Mesendoderm (in vitro differentiated cells): ENCODE results near the gene SETX.

Experiments
- DNase-seq: peaks from one replicate; pipeline ENCODE4 v3.0.0; 2013
- H2AK5ac ChIP-seq: 2 replicates; pipeline ENCODE4 v1.6.1; 2013; ENCODE audit warnings: low read length, inconsistent platforms
- H2BK120ac ChIP-seq: 2 replicates; pipeline ENCODE4 v1.6.1; 2013; ENCODE audit warnings: low read depth, mild to moderate bottlenecking, low read length, moderate library complexity, mixed read lengths
- H2BK15ac ChIP-seq: replicated peaks from 2 replicates; pipeline ENCODE4 v1.6.1; 2013; ENCODE audit warnings: low read depth, mild to moderate bottlenecking, moderate library complexity
- H2BK5ac ChIP-seq: 2 replicates; pipeline ENCODE4 v1.6.1; 2013; ENCODE audit warnings: low read length, inconsistent platforms
- H3K18ac ChIP-seq: 2 replicates; pipeline ENCODE4 v1.6.1; 2013; ENCODE audit warnings: mild to moderate bottlenecking, low read length, mixed read lengths
- H3K23ac ChIP-seq: one replicate; pipeline ENCODE4 v1.6.1; 2013; ENCODE audit warnings: low read length
- H3K27ac ChIP-seq: 2 replicates; pipeline ENCODE4 v1.5.1; 2013; ENCODE audit warnings: low read depth, mild to moderate bottlenecking, inconsistent platforms, low read length, moderate library complexity
- H3K27me3 ChIP-seq: 2 replicates; pipeline ENCODE4 v1.6.1; 2013; ENCODE audit warnings: low read length, control low read depth, mild to moderate bottlenecking, inconsistent platforms; ENCODE audit not compliant: insufficient read depth, poor library complexity
- H3K36me3 ChIP-seq: 2 replicates; pipeline ENCODE4 v1.6.1; 2013; ENCODE audit warnings: low read length, inconsistent platforms; ENCODE audit not compliant: control insufficient read depth, insufficient read depth
- H3K4ac ChIP-seq: one replicate; pipeline ENCODE4 v1.6.1; 2013; ENCODE audit warnings: low read depth, mild to moderate bottlenecking, low read length, moderate library complexity
- H3K4me1 ChIP-seq: 2 replicates; pipeline ENCODE4 v1.6.1; 2013; ENCODE audit warnings: low read depth, low read length, inconsistent platforms; ENCODE audit not compliant: control insufficient read depth
- H3K4me2 ChIP-seq: 2 replicates; pipeline ENCODE4 v1.6.1; 2013; ENCODE audit warnings: low read length
- H3K4me3 ChIP-seq: 2 replicates; pipeline ENCODE4 v1.5.1; 2013; ENCODE audit warnings: mild to moderate bottlenecking, low read length
- H3K56ac ChIP-seq: one replicate; pipeline ENCODE4 v1.6.1; 2013; ENCODE audit warnings: low read length
- H3K79me1 ChIP-seq: 2 replicates; pipeline ENCODE4 v1.6.1; 2013; ENCODE audit warnings: low read length, inconsistent platforms
- H3K79me2 ChIP-seq: 2 replicates; pipeline ENCODE4 v1.6.1; 2013; ENCODE audit warnings: mild to moderate bottlenecking, low read length; ENCODE audit not compliant: control insufficient read depth, insufficient read depth
- H3K9ac ChIP-seq: 2 replicates; pipeline ENCODE4 v1.6.1; 2013; ENCODE audit warnings: low read length, inconsistent platforms
- H4K5ac ChIP-seq: one replicate; pipeline ENCODE4 v1.6.1; 2013; ENCODE audit warnings: low read length
- H4K8ac ChIP-seq: one replicate; pipeline ENCODE4 v1.6.1; 2013; ENCODE audit warnings: low read depth, mild to moderate bottlenecking, control low read depth, low read length, moderate library complexity
- WGBS: extraction: QIAGEN DNeasy Blood & Tissue Kit; methylation state at CpG from one replicate; pipeline ENCODE4 v1.1.7; 2013; ENCODE audit warnings: low lambda C conversion rate, missing lambda C conversion rate; ENCODE audit not compliant: insufficient coverage; ENCODE audit errors: extremely low coverage; 5-methylcytosine and 5-hydroxymethylcytosine counted together

The SETX gene

DNA sequence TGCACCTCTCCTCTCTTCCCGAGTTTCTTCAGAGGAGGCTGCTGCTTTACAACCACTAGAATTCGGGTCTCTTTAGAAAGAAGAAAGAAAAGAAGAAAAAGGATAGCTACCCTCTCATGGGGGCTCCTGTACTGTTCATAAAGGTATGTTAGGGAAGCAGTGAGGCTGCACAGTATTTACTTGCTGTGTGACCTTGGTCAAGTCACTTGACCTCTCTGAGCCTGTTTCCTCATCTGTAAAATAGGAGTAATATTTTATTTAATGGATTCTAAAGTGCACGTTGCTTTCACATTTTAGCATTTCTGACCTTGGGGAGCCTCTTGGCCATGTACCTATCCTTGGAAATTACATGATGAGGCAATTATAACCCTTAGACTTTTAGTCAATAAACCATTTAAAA, 88.8 kb downstream of the SETX start:
- Histone ChIP-seq H3K27me3 (no peaks in the 10 kb centered on the region), H2BK15ac (no peak overlapping the region), H3K56ac (no peak overlapping the region), H3K18ac (no peak overlapping the region), H4K8ac (no peak overlapping the region), H3K4me2 (no peak overlapping the region), H2BK120ac (no peak overlapping the region), H2BK5ac (no peak overlapping the region), H2AK5ac (no peak overlapping the region), H3K23ac (no peak overlapping the region), H4K5ac (no peak overlapping the region), H3K4me1 (no peaks in the 10 kb centered on the region), H3K4ac (no peak overlapping the region), H3K4me3 (no peak overlapping the region), H3K79me2 (no peaks in the 10 kb centered on the region), H3K27ac (no peak overlapping the region), H3K9ac (no peak overlapping the region), H3K36me3 (peaks cover 20% of the 10 kb centered on the region), H3K79me1 (no peaks in the 10 kb centered on the region)
- no CpG with 5 or more reads among the region's 3 CpGs for WGBS
- no peak for DNase-seq

- Histone ChIP-seq H2BK120ac (no peak overlapping the region), H2BK5ac (no peak overlapping the region), H3K79me2 (no peaks in the 10 kb centered on the region), H4K8ac (no peak overlapping the region), H3K56ac (no peak overlapping the region), H3K27ac (no peak overlapping the region), H3K79me1 (no peaks in the 10 kb centered on the region), H3K4me3 (no peak overlapping the region), H3K27me3 (no peaks in the 10 kb centered on the region), H2AK5ac (no peak overlapping the region), H3K36me3 (peaks cover 13% of the 10 kb centered on the region), H3K23ac (peak overlapping the region; percentile 9), H4K5ac (no peak overlapping the region), H3K4me1 (no peaks in the 10 kb centered on the region), H3K9ac (no peak overlapping the region), H2BK15ac (no peak overlapping the region), H3K18ac (no peak overlapping the region), H3K4me2 (no peak overlapping the region), H3K4ac (no peak overlapping the region)
- DNase-seq, result no peak
- WGBS, result no CpG with 5 or more reads among the region's 3 CpGs
Observed at GRCh38 chr9:132260846-132261245, 93.9 kb downstream of the SETX start.

DNA sequence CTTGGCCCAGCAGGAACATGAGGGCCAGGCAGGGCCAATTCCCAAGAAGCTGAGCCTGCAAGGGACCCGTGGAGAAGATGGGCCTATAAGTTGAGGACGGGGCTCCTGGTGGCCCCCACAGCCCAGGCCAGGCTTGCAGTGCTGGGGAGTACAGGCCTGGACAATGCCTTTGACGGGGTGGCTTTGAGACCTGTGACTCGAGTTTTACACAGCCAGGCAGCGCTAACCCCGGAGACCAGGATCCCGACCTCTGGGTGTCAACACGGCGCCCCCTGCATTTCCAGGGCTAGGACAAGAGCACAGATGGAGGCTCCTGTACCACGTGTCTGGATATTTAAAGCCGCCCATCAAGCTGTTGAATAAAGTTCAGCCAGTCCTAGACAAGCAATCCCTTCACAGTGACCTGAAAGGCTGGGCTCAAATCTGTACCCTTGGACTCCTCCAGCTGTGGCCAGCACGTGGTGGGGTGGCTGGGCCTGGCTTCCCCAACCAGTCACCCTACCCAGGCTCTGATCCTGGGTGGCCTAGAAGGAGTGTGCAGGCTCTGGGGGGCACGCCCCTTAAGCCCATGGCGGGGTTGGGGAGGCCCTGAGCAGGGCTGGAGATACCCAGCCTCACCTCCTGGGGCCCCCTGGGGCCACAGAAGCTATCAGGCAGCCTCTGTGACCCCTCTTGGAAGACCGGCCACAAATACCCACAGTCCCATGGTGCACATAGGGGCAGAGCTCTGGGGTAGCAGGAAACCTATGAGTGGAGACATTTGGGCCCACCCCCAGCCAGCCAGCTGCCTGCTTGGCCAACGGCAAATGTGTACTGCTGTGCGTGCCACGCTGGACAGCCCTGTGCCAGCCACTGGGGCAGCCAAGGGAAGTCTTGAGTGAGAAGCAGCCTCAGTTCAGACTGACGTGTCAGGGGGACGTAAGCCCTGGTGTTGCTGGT, 104.2 kb downstream of the SETX start:
- H3K79me2 ChIP-seq, result no peaks in the 10 kb centered on the region
- no peak overlapping the region for H2AK5ac ChIP-seq
- H3K18ac ChIP-seq, result no peak overlapping the region
- no peak overlapping the region for H3K23ac ChIP-seq
- no peaks in the 10 kb centered on the region for H3K4me1 ChIP-seq
- H4K8ac ChIP-seq, result no peak overlapping the region
- H2BK15ac ChIP-seq, result no peak overlapping the region
- H3K56ac ChIP-seq, result no peak overlapping the region
- DNase-seq, result no peak
- no peak overlapping the region for H3K4ac ChIP-seq
- no peak overlapping the region for H3K27ac ChIP-seq
- no peaks in the 10 kb centered on the region for H3K27me3 ChIP-seq
- no peak overlapping the region for H3K4me3 ChIP-seq
- no peaks in the 10 kb centered on the region for H3K79me1 ChIP-seq
- no CpG with 5 or more reads among the region's 20 CpGs for WGBS
- no peak overlapping the region for H2BK5ac ChIP-seq
- H3K4me2 ChIP-seq, result no peak overlapping the region
- no peaks in the 10 kb centered on the region for H3K36me3 ChIP-seq
- H3K9ac ChIP-seq, result no peak overlapping the region
- no peak overlapping the region for H4K5ac ChIP-seq
- no peak overlapping the region for H2BK120ac ChIP-seq

GRCh38 chr9:132249690-132250089, 105.1 kb downstream of the SETX start:
- Histone ChIP-seq H3K27ac (no peak overlapping the region), H4K8ac (no peak overlapping the region), H3K79me2 (no peaks in the 10 kb centered on the region), H3K36me3 (no peaks in the 10 kb centered on the region), H3K4ac (no peak overlapping the region), H3K4me3 (no peak overlapping the region), H2BK120ac (no peak overlapping the region), H2BK15ac (no peak overlapping the region), H3K4me1 (no peaks in the 10 kb centered on the region), H3K4me2 (no peak overlapping the region), H2BK5ac (no peak overlapping the region), H3K9ac (no peak overlapping the region), H3K56ac (no peak overlapping the region), H3K79me1 (no peaks in the 10 kb centered on the region), H3K18ac (no peak overlapping the region), H2AK5ac (no peak overlapping the region), H4K5ac (no peak overlapping the region), H3K27me3 (no peaks in the 10 kb centered on the region), H3K23ac (no peak overlapping the region)
- WGBS, result no CpG with 5 or more reads among the region's 8 CpGs
- no peak for DNase-seq

DNA sequence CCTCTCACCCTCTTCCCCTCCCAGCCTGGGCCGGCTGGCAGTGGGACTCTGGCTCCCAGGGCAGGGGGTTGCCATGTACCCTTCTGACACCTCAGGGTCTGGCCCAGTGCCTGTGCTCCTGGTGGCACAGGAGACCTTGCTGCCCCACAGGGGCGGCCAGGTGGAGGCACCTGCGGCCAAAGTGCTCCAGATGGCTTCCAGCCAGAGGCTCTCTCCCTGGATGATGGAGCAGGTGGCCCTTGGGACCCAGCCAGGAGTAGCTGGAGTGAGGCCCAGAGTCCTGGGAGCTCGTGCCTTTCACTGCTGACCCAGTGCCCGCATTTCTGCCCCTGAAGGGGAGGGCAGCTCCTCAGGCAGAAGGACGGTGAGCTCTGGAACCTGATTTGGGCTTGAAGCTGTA, 105.7 kb downstream of the SETX start:
- no peak overlapping the region for H2BK120ac ChIP-seq
- H2BK15ac ChIP-seq, result no peak overlapping the region
- no CpG with 5 or more reads among the region's 6 CpGs for WGBS

GRCh38 chr9:132247942-132248341, 106.8 kb downstream of the SETX start:
- H3K27me3 ChIP-seq, result no peaks in the 10 kb centered on the region
- H4K8ac ChIP-seq, result no peak overlapping the region
- no peak overlapping the region for H2BK5ac ChIP-seq
- no peak overlapping the region for H2BK15ac ChIP-seq
- no peaks in the 10 kb centered on the region for H3K79me2 ChIP-seq
- H3K23ac ChIP-seq, result no peak overlapping the region
- H4K5ac ChIP-seq, result no peak overlapping the region
- DNase-seq, result no peak
- H3K4me2 ChIP-seq, result no peak overlapping the region
- H3K4me3 ChIP-seq, result no peak overlapping the region
- no peaks in the 10 kb centered on the region for H3K79me1 ChIP-seq
- no peak overlapping the region for H2AK5ac ChIP-seq
- no peak overlapping the region for H3K9ac ChIP-seq
- no peak overlapping the region for H3K4ac ChIP-seq
- no peak overlapping the region for H3K27ac ChIP-seq
- no peak overlapping the region for H3K18ac ChIP-seq
- no CpG with 5 or more reads among the region's 8 CpGs for WGBS
- H2BK120ac ChIP-seq, result no peak overlapping the region
- no peak overlapping the region for H3K56ac ChIP-seq
- no peaks in the 10 kb centered on the region for H3K4me1 ChIP-seq
- no peaks in the 10 kb centered on the region for H3K36me3 ChIP-seq

More for the DNA sequence above, 105.7 kb downstream of the SETX start:
- H3K4me3 ChIP-seq, result no peak overlapping the region
- H3K56ac ChIP-seq, result no peak overlapping the region
- no peak overlapping the region for H4K8ac ChIP-seq
- H2BK5ac ChIP-seq, result no peak overlapping the region
- H3K4ac ChIP-seq, result no peak overlapping the region
- H3K9ac ChIP-seq, result no peak overlapping the region
- no peaks in the 10 kb centered on the region for H3K36me3 ChIP-seq
- no peaks in the 10 kb centered on the region for H3K79me1 ChIP-seq
- H3K23ac ChIP-seq, result no peak overlapping the region
- no peak for DNase-seq
- H3K4me2 ChIP-seq, result no peak overlapping the region
- H3K27ac ChIP-seq, result no peak overlapping the region
- no peak overlapping the region for H4K5ac ChIP-seq
- H3K4me1 ChIP-seq, result no peaks in the 10 kb centered on the region
- H3K27me3 ChIP-seq, result no peaks in the 10 kb centered on the region
- H2AK5ac ChIP-seq, result no peak overlapping the region
- no peak overlapping the region for H3K18ac ChIP-seq
- H3K79me2 ChIP-seq, result no peaks in the 10 kb centered on the region
